A673 (cell line): ENCODE results near the gene CCDC9B. TPM values are rescaled to one million over a fixed set of nuclear protein-coding genes. Genes with fewer than 3 reads are reported as not detected.

ENCODE experiments used
- BruUV-seq: library from RNA; stranded (reverse); fragments of 400-500 nt; replicated peaks from 2 replicates; lab custom pipeline; 2021; lab: Mats Ljungman, UMichigan
- CTCF ChIA-PET: fragments of 300-600 bp; sonication (Branson Sonifier 250); formaldehyde crosslinking; loops from one replicate; lab custom pipeline; 2022; ENCODE audit warnings: antibody characterized with exemption; lab: Charles Lee
- POLR2A ChIA-PET: fragments of 300-600 bp; sonication (Branson Sonifier 250); formaldehyde crosslinking; loops from one replicate; lab custom pipeline; 2022; ENCODE audit warnings: antibody characterized with exemption; ENCODE audit not compliant: low non-redundant PET; lab: Charles Lee
- DNase-seq: peaks from one replicate; pipeline ENCODE4 v3.0.0-alpha.2; 2015; ENCODE audit warnings: low spot score
- H3K27ac ChIP-seq: fragments of 200-600 bp; sonication (generic); 2 replicates; pipeline ENCODE4 v1.5.1; 2016; ENCODE audit warnings: mixed run types, low read depth, mild to moderate bottlenecking, mixed read lengths, antibody characterized with exemption, low read length; ENCODE audit not compliant: poor library complexity, severe bottlenecking
- H3K27me3 ChIP-seq: fragments of 200-600 bp; sonication (generic); replicated peaks from 2 replicates; pipeline ENCODE4 v1.6.1; 2017; ENCODE audit warnings: mixed run types, low read depth, mild to moderate bottlenecking, mixed read lengths, antibody characterized with exemption, low read length; ENCODE audit not compliant: insufficient read depth, poor library complexity
- H3K36me3 ChIP-seq: fragments of 200-600 bp; sonication (generic); 2 replicates; pipeline ENCODE4 v1.6.1; 2016; ENCODE audit warnings: mixed run types, mild to moderate bottlenecking, mixed read lengths, antibody characterized with exemption, low read length; ENCODE audit not compliant: insufficient read depth, poor library complexity, severe bottlenecking
- H3K4me1 ChIP-seq: fragments of 200-600 bp; sonication (generic); 2 replicates; pipeline ENCODE4 v1.6.1; 2017; ENCODE audit warnings: mixed run types, mild to moderate bottlenecking, mixed read lengths, antibody characterized with exemption, low read length; ENCODE audit not compliant: insufficient read depth, poor library complexity, severe bottlenecking
- H3K4me3 ChIP-seq: fragments of 200-600 bp; sonication (generic); 2 replicates; pipeline ENCODE4 v1.5.1; 2016; ENCODE audit warnings: low read depth, mixed run types, mild to moderate bottlenecking, mixed read lengths, low read length; ENCODE audit not compliant: poor library complexity, severe bottlenecking
- H3K9me3 ChIP-seq: fragments of 200-600 bp; sonication (generic); 2 replicates; pipeline ENCODE4 v1.6.1; 2016; ENCODE audit warnings: mixed run types, low read depth, mild to moderate bottlenecking, mixed read lengths, antibody characterized with exemption, low read length; ENCODE audit not compliant: poor library complexity, severe bottlenecking
- EZH2 ChIP-seq: fragments of 200-600 bp; sonication (generic); IDR thresholded peaks from 2 replicates; pipeline ENCODE4 v1.6.1; 2017; ENCODE audit warnings: borderline replicate concordance, low read depth, mild to moderate bottlenecking, mixed read lengths, antibody characterized with exemption, low read length; ENCODE audit not compliant: poor library complexity, severe bottlenecking
- intact Hi-C: fragments of 100-400 bp; cut with micrococcal nuclease; formaldehyde crosslinking; loops from one replicate; pipeline ENCODE4 v1.10.0; 2022; ENCODE audit not compliant: unreplicated experiment
- total RNA-seq: library from RNA; stranded (reverse); gene quantifications from 2 replicates; pipeline ENCODE4 v1.2.3, GENCODE V29; 2021
- TF ChIP-seq, protein P1 (sequence below): fragments of 300-800, 200-600 bp; sonication (generic); conservative IDR thresholded peaks from 2 replicates; pipeline ENCODE4 v1.5.1; 2017; ENCODE audit warnings: low read depth, mild to moderate bottlenecking, antibody characterized with exemption, low read length, moderate library complexity, mixed read lengths

The CCDC9B gene
- total RNA-seq, 1 experiment from 2014 or later = 8.6 TPM

DNA sequence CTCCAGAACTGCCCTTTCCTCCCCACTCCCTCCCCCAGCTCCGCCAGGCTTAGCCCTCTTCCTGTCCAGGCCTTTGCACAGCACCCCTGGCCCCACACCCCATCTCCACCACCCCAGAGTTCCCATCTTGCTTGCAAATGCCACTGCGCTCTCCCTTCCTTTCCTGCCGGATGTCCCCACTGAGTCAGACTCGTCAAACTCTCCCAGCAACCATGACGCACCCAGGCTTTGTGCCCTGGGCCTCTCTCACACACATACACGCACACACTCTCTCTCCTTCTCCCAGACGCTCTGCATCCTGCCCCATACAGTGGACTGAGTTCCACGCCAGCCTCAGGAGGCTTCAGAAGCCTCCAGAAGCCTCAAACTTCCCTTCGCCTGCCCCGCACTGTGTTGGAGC is 2.8 kb upstream of the CCDC9B start:
- TF ChIP-seq, protein P1, sequence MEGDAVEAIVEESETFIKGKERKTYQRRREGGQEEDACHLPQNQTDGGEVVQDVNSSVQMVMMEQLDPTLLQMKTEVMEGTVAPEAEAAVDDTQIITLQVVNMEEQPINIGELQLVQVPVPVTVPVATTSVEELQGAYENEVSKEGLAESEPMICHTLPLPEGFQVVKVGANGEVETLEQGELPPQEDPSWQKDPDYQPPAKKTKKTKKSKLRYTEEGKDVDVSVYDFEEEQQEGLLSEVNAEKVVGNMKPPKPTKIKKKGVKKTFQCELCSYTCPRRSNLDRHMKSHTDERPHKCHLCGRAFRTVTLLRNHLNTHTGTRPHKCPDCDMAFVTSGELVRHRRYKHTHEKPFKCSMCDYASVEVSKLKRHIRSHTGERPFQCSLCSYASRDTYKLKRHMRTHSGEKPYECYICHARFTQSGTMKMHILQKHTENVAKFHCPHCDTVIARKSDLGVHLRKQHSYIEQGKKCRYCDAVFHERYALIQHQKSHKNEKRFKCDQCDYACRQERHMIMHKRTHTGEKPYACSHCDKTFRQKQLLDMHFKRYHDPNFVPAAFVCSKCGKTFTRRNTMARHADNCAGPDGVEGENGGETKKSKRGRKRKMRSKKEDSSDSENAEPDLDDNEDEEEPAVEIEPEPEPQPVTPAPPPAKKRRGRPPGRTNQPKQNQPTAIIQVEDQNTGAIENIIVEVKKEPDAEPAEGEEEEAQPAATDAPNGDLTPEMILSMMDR = no peak
- TF ChIP-seq EZH2 = no peak
- CTCF ChIA-PET = interaction anchor here (1.3 to 1.4 kb wide), 2 partner anchors 9 to 12 kb away, joined by 4 to 5 read pairs; no protein-coding TSS in a partner anchor
- H3K36me3 ChIP-seq = no peaks in the 10 kb centered on the region
- POLR2A ChIA-PET = no interaction called here
- no peak overlapping the region for H3K4me3 ChIP-seq
- no peaks in the 10 kb centered on the region for H3K27me3 ChIP-seq
- peak; percentile 51 for DNase-seq
- H3K4me1 ChIP-seq = peaks cover 25% of the 10 kb centered on the region
- H3K27ac ChIP-seq = peak overlapping the region; percentile 50
- no TSS peak for BruUV-seq
- intact Hi-C loops = loop anchor here (10.0 kb wide), 1 partner anchor 171 kb away; no protein-coding TSS in a partner anchor
- no peaks in the 10 kb centered on the region for H3K9me3 ChIP-seq

DNA sequence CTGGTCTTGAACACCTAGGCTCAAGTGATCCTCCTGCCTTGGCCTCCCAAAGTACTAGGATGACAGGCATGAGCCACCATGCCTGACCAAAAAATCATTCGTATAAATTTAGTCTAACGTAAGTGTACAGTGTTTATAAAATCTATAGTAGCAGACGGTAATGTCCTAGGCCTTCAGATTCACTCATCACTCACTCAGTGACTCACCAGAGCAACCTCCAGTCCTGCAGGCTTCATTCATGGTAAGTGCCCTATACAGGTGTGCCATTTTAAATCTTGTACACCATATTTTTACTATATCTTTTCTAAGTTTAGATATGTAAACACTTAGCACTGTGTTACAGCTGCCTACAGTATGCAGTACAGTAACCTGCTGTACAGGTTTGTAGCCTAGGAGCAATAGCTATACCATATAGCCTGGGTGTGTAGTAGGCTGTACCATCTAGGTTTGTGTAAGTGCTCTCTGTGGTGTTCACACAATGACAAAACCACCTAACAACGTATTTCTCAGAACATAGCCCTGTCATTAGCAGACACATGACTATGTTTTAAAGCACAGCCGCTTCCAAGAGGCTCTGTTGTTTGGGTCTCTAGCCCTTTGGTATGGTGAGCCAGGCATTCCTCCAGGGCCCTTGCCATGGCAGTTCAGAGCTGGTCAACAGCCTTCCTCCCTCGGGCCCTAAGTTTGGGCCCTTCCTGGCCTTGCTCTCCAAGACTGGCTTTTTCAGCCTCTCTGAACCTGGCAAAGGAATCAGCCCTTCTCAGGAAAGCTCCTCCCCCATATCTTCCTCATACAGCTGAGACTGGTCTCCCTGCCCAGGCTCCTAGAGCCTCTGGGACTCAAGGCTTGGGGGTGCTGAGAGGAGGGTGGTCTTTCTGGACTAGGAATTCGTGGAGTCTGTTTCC is 1.9 kb upstream of the CCDC9B start:
- Histone ChIP-seq H3K9me3 (no peaks in the 10 kb centered on the region), H3K4me3 (no peak overlapping the region), H3K4me1 (peaks cover 33% of the 10 kb centered on the region), H3K27me3 (no peaks in the 10 kb centered on the region), H3K27ac (peak overlapping the region; percentile 16), H3K36me3 (no peaks in the 10 kb centered on the region)
- ChIA-PET POLR2A (no interaction called here), CTCF (interaction anchor here (1.4 kb wide), 1 partner anchor 9 kb away, joined by 5 read pairs; no protein-coding TSS in a partner anchor)
- intact Hi-C loops = loop anchor here (10.0 kb wide), 1 partner anchor 172 kb away; no protein-coding TSS in a partner anchor
- no peak for DNase-seq
- no TSS peak for BruUV-seq
- TF ChIP-seq, protein P1 = no peak
- TF ChIP-seq EZH2 = no peak

DNA sequence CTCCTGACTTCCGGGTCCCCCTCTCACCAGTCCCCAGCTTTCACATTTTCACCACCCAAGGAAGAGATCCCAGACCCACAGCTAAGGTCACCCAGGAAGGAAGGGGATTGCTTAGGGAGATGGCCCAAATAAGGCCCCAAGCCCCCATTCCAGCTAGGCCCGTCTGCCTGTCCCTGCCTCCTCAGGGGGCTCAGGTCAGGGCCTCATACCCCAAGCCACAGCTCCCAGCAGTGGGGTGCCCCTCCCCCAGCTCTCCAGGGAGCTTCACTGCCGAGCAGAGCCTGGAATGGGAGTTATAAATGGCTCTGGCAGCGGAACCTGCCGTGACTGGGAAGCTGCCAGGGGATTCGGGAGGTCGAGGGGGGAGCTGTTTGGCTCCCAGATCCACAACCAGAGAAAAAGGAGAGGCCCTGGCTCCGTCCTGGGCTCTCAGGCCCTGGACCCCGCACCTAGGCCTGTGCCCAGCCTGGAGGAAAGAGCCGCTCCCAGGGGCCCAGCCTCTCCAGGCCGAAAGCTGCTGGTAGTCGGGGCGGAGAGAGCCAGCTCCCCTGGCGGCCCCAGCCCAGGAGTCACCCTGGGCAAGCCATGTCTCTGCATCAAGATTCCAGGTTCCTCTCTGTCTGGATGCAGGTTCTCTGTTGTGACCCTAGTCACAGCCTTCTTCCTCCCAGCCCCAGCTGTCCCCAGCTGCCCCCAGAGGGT is 550 bp downstream of the CCDC9B start:
- H3K27ac ChIP-seq = peak overlapping the region; percentile 87
- POLR2A ChIA-PET = interaction anchor here (0.6 kb wide), 1 partner anchor 539 kb away, joined by 13 read pairs; no protein-coding TSS in a partner anchor
- intact Hi-C loops = loop anchor here (10.0 kb wide), 1 partner anchor 175 kb away; no protein-coding TSS in a partner anchor
- no peaks in the 10 kb centered on the region for H3K36me3 ChIP-seq
- BruUV-seq = no TSS peak
- H3K9me3 ChIP-seq = no peaks in the 10 kb centered on the region
- peaks cover 58% of the 10 kb centered on the region for H3K4me1 ChIP-seq
- peak; percentile 72 for DNase-seq
- CTCF ChIA-PET = interaction anchor here (0.5 to 4.0 kb wide), 7 partner anchors 16 to 249 kb away, joined by 3 to 25 read pairs (median 4); partner anchors contain the start of genes ANKRD63 and INAFM2
- no peaks in the 10 kb centered on the region for H3K27me3 ChIP-seq
- TF ChIP-seq, protein P1 = no peak
- no peak for TF ChIP-seq EZH2
- H3K4me3 ChIP-seq = peak overlapping the region; percentile 17
